22Rv1 (cell line): ENCODE data around the gene TRIB2.
A peak's percentile ranks its signal among the peaks of the same experiment; 100 is the strongest.

Source experiments
- H3K27ac ChIP-seq: fragments of 450-650 bp; 2 replicates; pipeline ENCODE4 v1.5.1; 2017
- CTCF ChIP-seq: fragments of 450-650 bp; IDR thresholded peaks from 2 replicates; pipeline ENCODE4 v1.5.1; 2017; ENCODE audit warnings: mild to moderate bottlenecking
- ZFX ChIP-seq: fragments of 450-650 bp; IDR thresholded peaks from 2 replicates; pipeline ENCODE4 v1.6.1; 2017; ENCODE audit warnings: antibody characterized with exemption, borderline replicate concordance

Gene TRIB2

GRCh38 chr2:12717191-12718014 is 667 bp downstream of the TRIB2 start:
- TF ChIP-seq CTCF (peak; percentile 30), ZFX (no peak)
- no peak overlapping the region for H3K27ac ChIP-seq

GRCh38 chr2:12718015-12718671 is 1.4 kb downstream of the TRIB2 start:
- H3K27ac ChIP-seq, result no peak overlapping the region
- TF ChIP-seq CTCF (no peak), ZFX (no peak)

- no peak for TF ChIP-seq ZFX
- H3K27ac ChIP-seq, result no peak overlapping the region
These were observed 2.1 kb downstream of the TRIB2 start for GRCh38 chr2:12718711-12719399.

- no peak for TF ChIP-seq ZFX
- no peak for TF ChIP-seq CTCF
- H3K27ac ChIP-seq, result no peak overlapping the region
These were observed 2.9 kb downstream of the TRIB2 start for GRCh38 chr2:12719400-12720277.

- H3K27ac ChIP-seq, result no peak overlapping the region
These were observed 3.5 kb downstream of the TRIB2 start for GRCh38 chr2:12720278-12720620.

GRCh38 chr2:12720754-12721378 is 4.1 kb downstream of the TRIB2 start:
- H3K27ac ChIP-seq, result no peak overlapping the region
- TF ChIP-seq CTCF (no peak), ZFX (no peak)

More at GRCh38 chr2:12720278-12720620, 3.5 kb downstream of the TRIB2 start:
- TF ChIP-seq CTCF, result no peak
- no peak for TF ChIP-seq ZFX
